ENCODE data around the gene BMP6. TPM values are rescaled to one million over a fixed set of nuclear protein-coding genes. Genes with fewer than 3 reads are reported as not detected.

Gene BMP6
- total RNA-seq, 1 experiment from 2014 or later: 0.28 TPM

DNA sequence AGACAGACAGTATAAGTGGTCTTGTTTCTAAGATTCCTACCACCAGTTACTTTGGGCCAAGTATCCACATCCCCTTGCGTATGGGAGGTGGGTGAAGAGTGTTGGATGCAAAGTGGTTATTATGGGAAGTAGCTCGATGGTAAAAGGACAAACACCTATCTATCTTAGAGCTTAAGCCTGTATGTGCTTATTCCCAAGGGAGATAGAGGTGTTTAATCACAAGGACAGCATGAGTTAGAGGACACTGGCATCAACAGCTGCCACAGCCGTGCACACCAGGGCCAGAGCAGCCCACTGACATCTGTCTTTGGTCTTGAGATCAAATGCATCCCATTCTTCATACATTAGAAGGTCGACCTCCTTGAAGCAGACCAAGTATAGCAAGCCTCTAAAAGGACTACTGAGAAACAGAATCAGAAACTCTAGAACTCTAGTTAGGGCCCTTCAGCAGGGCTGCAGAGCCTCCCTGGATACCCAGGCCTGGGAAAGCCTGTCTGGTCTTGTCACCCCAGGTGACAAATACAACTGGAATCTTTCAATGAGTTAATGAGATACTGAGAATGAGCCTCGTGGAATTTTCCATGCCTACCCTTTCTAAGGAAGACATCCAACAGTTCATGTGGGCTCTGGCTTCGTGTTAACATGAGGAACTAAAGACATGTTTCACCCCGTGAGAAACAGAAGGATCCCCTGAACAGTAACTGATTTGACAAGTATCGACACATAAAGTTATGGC lies 156.0 kb downstream of the BMP6 start:
- H3K27ac ChIP-seq (ENCODE audit: insufficient read length, low read depth, low read length): no peak overlapping the region
- H3K23me2 ChIP-seq (ENCODE audit: insufficient read length, low read depth, low read length, poor library complexity, severe bottlenecking): no peaks in the 10 kb centered on the region
- H3K23ac ChIP-seq (ENCODE audit: insufficient read length, low read depth, low read length): no peak overlapping the region
- Mint-ChIP-seq H3K9me3 (no peaks in the 10 kb centered on the region), H3K27me3 (ENCODE audit: low read depth) (no peaks in the 10 kb centered on the region), H3K4me1 (peaks cover 0 to 6% of the 10 kb centered on the region in 2 experiments; a peak in 2 of 4 replicates), H3K27ac (no peak overlapping the region), H3K36me3 (ENCODE audit: insufficient read depth in 1 of 3, low read depth in 3 of 3) (peaks cover 32 to 58% (median 55%) of the 10 kb centered on the region in 3 experiments; a peak in 6 of 7 replicates), H3K4me3 (no peak overlapping the region)
- no peaks in the 10 kb centered on the region for H4K20me1 ChIP-seq (ENCODE audit: control insufficient read depth, insufficient read depth, insufficient read length)
- no peak overlapping the region for H3K4ac ChIP-seq (ENCODE audit: low read depth, low read length)
- no peaks in the 10 kb centered on the region for H3K9me3 ChIP-seq (ENCODE audit: control insufficient read depth, low read depth, low read length)
- H2BK120ac ChIP-seq (ENCODE audit: low read depth, low read length, poor library complexity, severe bottlenecking): no peak overlapping the region
- H3T11ph ChIP-seq (ENCODE audit: low read length): no peak overlapping the region
- H3K79me2 ChIP-seq (ENCODE audit: insufficient read depth, low read length): no peaks in the 10 kb centered on the region
- H3K14ac ChIP-seq (ENCODE audit: insufficient read depth, low read length): no peak overlapping the region; the same call in 1 of the 2 replicates
- no peak overlapping the region for H3K56ac ChIP-seq (ENCODE audit: insufficient read length, low read depth, low read length)
- H3K18ac ChIP-seq (ENCODE audit: insufficient read length, low read depth, low read length): no peak overlapping the region
- no peaks in the 10 kb centered on the region for H3K27me3 ChIP-seq (ENCODE audit: insufficient read depth, low read length)
- no CpG with 5 or more reads among the region's 8 CpGs for WGBS (ENCODE audit: extremely low coverage, insufficient read length, low lambda C conversion rate)
- H2BK5ac ChIP-seq (ENCODE audit: insufficient read length, low read length): no peak overlapping the region
- no peaks in the 10 kb centered on the region for H3K79me1 ChIP-seq (ENCODE audit: insufficient read depth, low read depth, low read length, poor library complexity, severe bottlenecking)
- no peak overlapping the region for H2AK5ac ChIP-seq (ENCODE audit: insufficient read length, low read length)
- no peak overlapping the region for H2BK15ac ChIP-seq (ENCODE audit: low read depth, low read length)
- H4K91ac ChIP-seq (ENCODE audit: insufficient read length, low read depth, low read length): no peak overlapping the region
- H4K8ac ChIP-seq (replicated peaks; ENCODE audit: insufficient read length, low read depth, low read length): no peak overlapping the region
- H2BK20ac ChIP-seq (ENCODE audit: low read depth, low read length, poor library complexity, severe bottlenecking): no peak overlapping the region
- H2AFZ ChIP-seq (ENCODE audit: low read length): no peak overlapping the region
- DNase-seq: no peak
- no peaks in the 10 kb centered on the region for H3K4me1 ChIP-seq (ENCODE audit: insufficient read depth, low read length)
- no peak overlapping the region for H3K4me2 ChIP-seq (ENCODE audit: insufficient read depth, insufficient read length, low read length)
- H2BK12ac ChIP-seq (ENCODE audit: insufficient read length, low read depth, low read length): no peak overlapping the region
- TF ChIP-seq, protein P1, sequence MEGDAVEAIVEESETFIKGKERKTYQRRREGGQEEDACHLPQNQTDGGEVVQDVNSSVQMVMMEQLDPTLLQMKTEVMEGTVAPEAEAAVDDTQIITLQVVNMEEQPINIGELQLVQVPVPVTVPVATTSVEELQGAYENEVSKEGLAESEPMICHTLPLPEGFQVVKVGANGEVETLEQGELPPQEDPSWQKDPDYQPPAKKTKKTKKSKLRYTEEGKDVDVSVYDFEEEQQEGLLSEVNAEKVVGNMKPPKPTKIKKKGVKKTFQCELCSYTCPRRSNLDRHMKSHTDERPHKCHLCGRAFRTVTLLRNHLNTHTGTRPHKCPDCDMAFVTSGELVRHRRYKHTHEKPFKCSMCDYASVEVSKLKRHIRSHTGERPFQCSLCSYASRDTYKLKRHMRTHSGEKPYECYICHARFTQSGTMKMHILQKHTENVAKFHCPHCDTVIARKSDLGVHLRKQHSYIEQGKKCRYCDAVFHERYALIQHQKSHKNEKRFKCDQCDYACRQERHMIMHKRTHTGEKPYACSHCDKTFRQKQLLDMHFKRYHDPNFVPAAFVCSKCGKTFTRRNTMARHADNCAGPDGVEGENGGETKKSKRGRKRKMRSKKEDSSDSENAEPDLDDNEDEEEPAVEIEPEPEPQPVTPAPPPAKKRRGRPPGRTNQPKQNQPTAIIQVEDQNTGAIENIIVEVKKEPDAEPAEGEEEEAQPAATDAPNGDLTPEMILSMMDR (conservative IDR thresholded peaks at IDR 0.05): no peak
- H3K9ac ChIP-seq (ENCODE audit: extremely low read depth, insufficient read length, low read length): no peak overlapping the region
- no peak overlapping the region for H4K5ac ChIP-seq (ENCODE audit: insufficient read length, low read depth, low read length)
